Measurements from ENCODE around the gene MEG3. TPM values are rescaled to one million over a fixed set of nuclear protein-coding genes. Genes with fewer than 3 reads are reported as not detected.

MEG3 gene
- total RNA-seq, 1 experiment from 2014 or later = not detected

DNA sequence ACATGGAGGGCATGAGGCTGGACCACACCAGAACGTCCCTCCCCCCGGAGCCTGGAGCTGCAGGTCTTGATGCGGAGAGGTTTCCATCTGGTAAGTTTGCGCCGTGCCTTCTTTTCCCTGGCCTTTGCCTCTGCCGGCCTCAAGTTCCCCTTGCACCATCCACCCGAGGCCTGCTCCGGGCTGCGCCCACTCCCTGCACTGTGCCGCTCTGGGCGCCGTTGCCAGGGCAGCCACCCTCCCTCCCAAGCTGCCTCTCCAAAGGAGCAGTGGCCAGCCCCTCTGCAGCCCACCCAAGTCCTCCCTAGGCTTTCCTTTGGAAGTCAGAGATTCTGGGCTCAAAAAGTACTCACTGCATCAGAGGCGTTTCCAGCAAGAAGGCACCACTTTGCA is 46.2 kb upstream of the MEG3 start:
- Histone ChIP-seq H3K36me3 (ENCODE audit: low read depth) (no peaks in the 10 kb centered on the region), H3F3A (ENCODE audit: insufficient read depth, low read depth) (no peaks in the 10 kb centered on the region), H3K27ac (no peak overlapping the region), H3K9me3 (ENCODE audit: insufficient read depth, low read depth) (no peaks in the 10 kb centered on the region), H3K79me2 (ENCODE audit: low read depth) (no peaks in the 10 kb centered on the region), H3K4me3 (no peak overlapping the region), H3K4me2 (no peak overlapping the region), H4K20me1 (ENCODE audit: insufficient read depth) (no peaks in the 10 kb centered on the region), H3K4me1 (replicated peaks; ENCODE audit: insufficient read depth) (no peaks in the 10 kb centered on the region), H3K9me2 (ENCODE audit: insufficient read depth) (no peaks in the 10 kb centered on the region), H3K27me3 (ENCODE audit: insufficient read depth, low read depth) (peaks cover 77% of the 10 kb centered on the region), H2AFZ (no peak overlapping the region)
- TF ChIP-seq, protein P1, sequence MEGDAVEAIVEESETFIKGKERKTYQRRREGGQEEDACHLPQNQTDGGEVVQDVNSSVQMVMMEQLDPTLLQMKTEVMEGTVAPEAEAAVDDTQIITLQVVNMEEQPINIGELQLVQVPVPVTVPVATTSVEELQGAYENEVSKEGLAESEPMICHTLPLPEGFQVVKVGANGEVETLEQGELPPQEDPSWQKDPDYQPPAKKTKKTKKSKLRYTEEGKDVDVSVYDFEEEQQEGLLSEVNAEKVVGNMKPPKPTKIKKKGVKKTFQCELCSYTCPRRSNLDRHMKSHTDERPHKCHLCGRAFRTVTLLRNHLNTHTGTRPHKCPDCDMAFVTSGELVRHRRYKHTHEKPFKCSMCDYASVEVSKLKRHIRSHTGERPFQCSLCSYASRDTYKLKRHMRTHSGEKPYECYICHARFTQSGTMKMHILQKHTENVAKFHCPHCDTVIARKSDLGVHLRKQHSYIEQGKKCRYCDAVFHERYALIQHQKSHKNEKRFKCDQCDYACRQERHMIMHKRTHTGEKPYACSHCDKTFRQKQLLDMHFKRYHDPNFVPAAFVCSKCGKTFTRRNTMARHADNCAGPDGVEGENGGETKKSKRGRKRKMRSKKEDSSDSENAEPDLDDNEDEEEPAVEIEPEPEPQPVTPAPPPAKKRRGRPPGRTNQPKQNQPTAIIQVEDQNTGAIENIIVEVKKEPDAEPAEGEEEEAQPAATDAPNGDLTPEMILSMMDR (conservative IDR thresholded peaks at IDR 0.05) = no peak
- TF ChIP-seq EZH2 (IDR thresholded peaks at IDR 0.05; ENCODE audit: low read depth) = no peak
- POLR2A ChIA-PET (ENCODE audit: unreplicated experiment) = no interaction called here
- DNase-seq = no peak
- no TSS peak for BruUV-seq (replicated peaks)
- intact Hi-C loops (cut with micrococcal nuclease; ENCODE audit: unreplicated experiment) = no loop called here
- CTCF ChIA-PET = no interaction called here

DNA sequence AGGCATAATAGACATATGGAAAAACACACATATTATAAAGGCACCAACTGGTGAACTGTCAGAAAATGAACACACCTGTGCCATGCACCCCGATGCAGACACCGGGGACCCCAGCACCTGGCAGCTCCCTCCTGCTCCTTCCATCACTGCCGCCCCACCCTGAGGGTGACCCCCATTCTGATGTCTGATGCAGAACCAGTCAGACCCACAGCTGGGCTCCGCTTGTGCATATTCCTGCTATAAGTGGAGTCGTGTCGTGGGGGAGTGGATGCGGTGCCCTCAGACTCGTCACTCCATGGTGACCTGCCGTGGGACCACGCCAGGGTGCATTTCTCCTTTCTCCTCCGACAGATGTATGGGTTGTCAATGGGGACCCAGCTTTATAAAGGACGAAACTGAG is 45.7 kb upstream of the MEG3 start:
- Histone ChIP-seq H3K4me2 (no peak overlapping the region), H3K79me2 (ENCODE audit: low read depth) (no peaks in the 10 kb centered on the region), H3K27me3 (ENCODE audit: insufficient read depth, low read depth) (peaks cover 77% of the 10 kb centered on the region), H3K4me1 (replicated peaks; ENCODE audit: insufficient read depth) (no peaks in the 10 kb centered on the region), H3F3A (ENCODE audit: insufficient read depth, low read depth) (no peaks in the 10 kb centered on the region), H3K4me3 (no peak overlapping the region), H3K27ac (no peak overlapping the region), H3K9me3 (ENCODE audit: insufficient read depth, low read depth) (no peaks in the 10 kb centered on the region), H3K9me2 (ENCODE audit: insufficient read depth) (no peaks in the 10 kb centered on the region), H2AFZ (no peak overlapping the region), H3K36me3 (ENCODE audit: low read depth) (no peaks in the 10 kb centered on the region), H4K20me1 (ENCODE audit: insufficient read depth) (no peaks in the 10 kb centered on the region)
- TF ChIP-seq, protein P1 (conservative IDR thresholded peaks at IDR 0.05) = no peak
- TF ChIP-seq EZH2 (IDR thresholded peaks at IDR 0.05; ENCODE audit: low read depth) = no peak
- CTCF ChIA-PET = no interaction called here
- no peak for DNase-seq
- intact Hi-C loops (cut with micrococcal nuclease; ENCODE audit: unreplicated experiment) = no loop called here
- POLR2A ChIA-PET (ENCODE audit: unreplicated experiment) = no interaction called here
- no TSS peak for BruUV-seq (replicated peaks)

DNA sequence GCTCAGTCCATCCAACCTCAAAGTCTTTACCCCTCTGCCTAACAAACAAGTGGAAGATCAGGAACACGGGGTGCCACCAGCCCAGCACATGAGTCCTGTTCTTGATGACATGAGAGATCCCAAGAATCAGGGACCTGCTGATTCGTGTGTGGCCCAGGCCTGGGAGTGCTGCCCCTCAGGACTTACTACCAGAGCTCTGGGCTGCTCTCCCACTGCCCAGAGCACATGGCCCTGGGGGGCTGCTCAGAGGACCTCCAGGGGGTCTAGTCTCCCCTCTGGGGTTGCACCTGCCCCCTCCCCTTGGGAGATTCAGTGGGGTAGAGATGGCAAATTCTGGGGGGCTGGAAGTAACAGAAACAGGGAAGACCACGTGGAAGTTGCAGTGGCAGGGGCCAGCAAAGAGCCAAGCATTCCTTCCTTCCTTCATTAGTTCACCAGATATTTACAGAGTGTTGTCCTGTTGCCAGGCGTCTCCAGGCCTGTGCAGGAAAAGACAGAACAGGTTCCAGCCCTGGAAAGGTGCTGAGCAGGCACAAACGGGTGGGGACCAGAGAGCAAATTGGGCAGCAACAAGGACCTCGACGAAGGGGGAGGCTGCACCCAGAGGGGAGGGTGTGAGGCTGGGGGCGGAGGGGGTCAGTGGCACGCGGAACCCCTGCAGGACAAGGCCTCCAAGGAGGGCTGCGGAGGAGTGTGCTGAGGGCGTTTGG is 45.1 kb upstream of the MEG3 start:
- BruUV-seq (replicated peaks) = no TSS peak
- no peak for DNase-seq
- no peak overlapping the region for H3K27ac ChIP-seq
- no peak overlapping the region for H2AFZ ChIP-seq
- H3K4me1 ChIP-seq (replicated peaks; ENCODE audit: insufficient read depth) = no peaks in the 10 kb centered on the region
- intact Hi-C loops (cut with micrococcal nuclease; ENCODE audit: unreplicated experiment) = no loop called here
- TF ChIP-seq EZH2 (IDR thresholded peaks at IDR 0.05; ENCODE audit: low read depth) = no peak
- TF ChIP-seq, protein P1 (conservative IDR thresholded peaks at IDR 0.05) = no peak
- no peaks in the 10 kb centered on the region for H3K9me2 ChIP-seq (ENCODE audit: insufficient read depth)
- peaks cover 77% of the 10 kb centered on the region for H3K27me3 ChIP-seq (ENCODE audit: insufficient read depth, low read depth)
- no peaks in the 10 kb centered on the region for H3F3A ChIP-seq (ENCODE audit: insufficient read depth, low read depth)
- H3K36me3 ChIP-seq (ENCODE audit: low read depth) = no peaks in the 10 kb centered on the region
- H3K79me2 ChIP-seq (ENCODE audit: low read depth) = no peaks in the 10 kb centered on the region
- H4K20me1 ChIP-seq (ENCODE audit: insufficient read depth) = no peaks in the 10 kb centered on the region
- ChIA-PET CTCF (no interaction called here), POLR2A (ENCODE audit: unreplicated experiment) (no interaction called here)
- no peak overlapping the region for H3K4me2 ChIP-seq
- no peaks in the 10 kb centered on the region for H3K9me3 ChIP-seq (ENCODE audit: insufficient read depth, low read depth)
- H3K4me3 ChIP-seq = no peak overlapping the region

All from PC-9 (cell line).